Mesendoderm (in vitro differentiated cells): Measurements from ENCODE around the gene PDSS1.
"Not testable (repeated sequence)": the region's sequence is repeated elsewhere in the genome, so short reads cannot be mapped to it uniquely, and the experiment has no call there.

Experiments used
- DNase-seq: peaks from one replicate; pipeline ENCODE4 v3.0.0; 2013
- H2AK5ac ChIP-seq: 2 replicates; pipeline ENCODE4 v1.6.1; 2013; ENCODE audit warnings: low read length, inconsistent platforms
- H2BK120ac ChIP-seq: 2 replicates; pipeline ENCODE4 v1.6.1; 2013; ENCODE audit warnings: low read depth, mild to moderate bottlenecking, low read length, moderate library complexity, mixed read lengths
- H2BK15ac ChIP-seq: replicated peaks from 2 replicates; pipeline ENCODE4 v1.6.1; 2013; ENCODE audit warnings: low read depth, mild to moderate bottlenecking, moderate library complexity
- H2BK5ac ChIP-seq: 2 replicates; pipeline ENCODE4 v1.6.1; 2013; ENCODE audit warnings: low read length, inconsistent platforms
- H3K18ac ChIP-seq: 2 replicates; pipeline ENCODE4 v1.6.1; 2013; ENCODE audit warnings: mild to moderate bottlenecking, low read length, mixed read lengths
- H3K23ac ChIP-seq: one replicate; pipeline ENCODE4 v1.6.1; 2013; ENCODE audit warnings: low read length
- H3K27ac ChIP-seq: 2 replicates; pipeline ENCODE4 v1.5.1; 2013; ENCODE audit warnings: low read depth, mild to moderate bottlenecking, inconsistent platforms, low read length, moderate library complexity
- H3K27me3 ChIP-seq: 2 replicates; pipeline ENCODE4 v1.6.1; 2013; ENCODE audit warnings: low read length, control low read depth, mild to moderate bottlenecking, inconsistent platforms; ENCODE audit not compliant: insufficient read depth, poor library complexity
- H3K36me3 ChIP-seq: 2 replicates; pipeline ENCODE4 v1.6.1; 2013; ENCODE audit warnings: low read length, inconsistent platforms; ENCODE audit not compliant: control insufficient read depth, insufficient read depth
- H3K4ac ChIP-seq: one replicate; pipeline ENCODE4 v1.6.1; 2013; ENCODE audit warnings: low read depth, mild to moderate bottlenecking, low read length, moderate library complexity
- H3K4me1 ChIP-seq: 2 replicates; pipeline ENCODE4 v1.6.1; 2013; ENCODE audit warnings: low read depth, low read length, inconsistent platforms; ENCODE audit not compliant: control insufficient read depth
- H3K4me2 ChIP-seq: 2 replicates; pipeline ENCODE4 v1.6.1; 2013; ENCODE audit warnings: low read length
- H3K4me3 ChIP-seq: 2 replicates; pipeline ENCODE4 v1.5.1; 2013; ENCODE audit warnings: mild to moderate bottlenecking, low read length
- H3K56ac ChIP-seq: one replicate; pipeline ENCODE4 v1.6.1; 2013; ENCODE audit warnings: low read length
- H3K79me1 ChIP-seq: 2 replicates; pipeline ENCODE4 v1.6.1; 2013; ENCODE audit warnings: low read length, inconsistent platforms
- H3K79me2 ChIP-seq: 2 replicates; pipeline ENCODE4 v1.6.1; 2013; ENCODE audit warnings: mild to moderate bottlenecking, low read length; ENCODE audit not compliant: control insufficient read depth, insufficient read depth
- H3K9ac ChIP-seq: 2 replicates; pipeline ENCODE4 v1.6.1; 2013; ENCODE audit warnings: low read length, inconsistent platforms
- H4K5ac ChIP-seq: one replicate; pipeline ENCODE4 v1.6.1; 2013; ENCODE audit warnings: low read length
- H4K8ac ChIP-seq: one replicate; pipeline ENCODE4 v1.6.1; 2013; ENCODE audit warnings: low read depth, mild to moderate bottlenecking, control low read depth, low read length, moderate library complexity
- WGBS: extraction: QIAGEN DNeasy Blood & Tissue Kit; methylation state at CpG from one replicate; pipeline ENCODE4 v1.1.7; 2013; ENCODE audit warnings: low lambda C conversion rate, missing lambda C conversion rate; ENCODE audit not compliant: insufficient coverage; ENCODE audit errors: extremely low coverage; 5-methylcytosine and 5-hydroxymethylcytosine counted together

The PDSS1 gene

GRCh38 chr10:26780106-26780792 is 82.7 kb downstream of the PDSS1 start:
- Histone ChIP-seq H4K8ac (no peak overlapping the region), H3K36me3 (no peaks in the 10 kb centered on the region), H2BK120ac (no peak overlapping the region), H3K56ac (peak overlapping the region; percentile 22), H3K4me3 (no peak overlapping the region), H3K27me3 (no peaks in the 10 kb centered on the region), H3K4me1 (peaks cover 19% of the 10 kb centered on the region), H3K4ac (no peak overlapping the region), H3K4me2 (no peak overlapping the region), H3K79me2 (peaks cover 17% of the 10 kb centered on the region), H3K23ac (no peak overlapping the region), H3K9ac (no peak overlapping the region), H2AK5ac (peak overlapping the region; percentile 22), H2BK5ac (no peak overlapping the region), H3K79me1 (peaks cover 20% of the 10 kb centered on the region), H4K5ac (no peak overlapping the region), H2BK15ac (no peak overlapping the region), H3K18ac (peak overlapping the region; percentile 11), H3K27ac (peak overlapping the region; percentile 9)
- DNase-seq, result no peak
- no CpG with 5 or more reads among the region's 8 CpGs for WGBS

GRCh38 chr10:26780793-26781601 is 83.5 kb downstream of the PDSS1 start:
- Histone ChIP-seq H2AK5ac (no peak overlapping the region), H3K18ac (peak overlapping the region; percentile 11), H3K23ac (no peak overlapping the region), H3K79me2 (peaks cover 17% of the 10 kb centered on the region), H3K4ac (no peak overlapping the region), H3K9ac (no peak overlapping the region), H3K79me1 (peaks cover 20% of the 10 kb centered on the region), H2BK120ac (no peak overlapping the region), H3K4me2 (no peak overlapping the region), H3K4me3 (no peak overlapping the region), H3K56ac (peak overlapping the region; percentile 22), H2BK15ac (no peak overlapping the region), H3K27me3 (no peaks in the 10 kb centered on the region), H3K4me1 (peaks cover 19% of the 10 kb centered on the region), H3K36me3 (no peaks in the 10 kb centered on the region), H3K27ac (peak overlapping the region; percentile 35), H4K5ac (no peak overlapping the region), H2BK5ac (no peak overlapping the region), H4K8ac (no peak overlapping the region)
- WGBS, result no CpG with 5 or more reads among the region's 4 CpGs
- DNase-seq, result peak; percentile 93

GRCh38 chr10:26781797-26782196 is 84.3 kb downstream of the PDSS1 start:
- H3K4me3 ChIP-seq, result no peak overlapping the region
- peak overlapping the region; percentile 9 for H3K18ac ChIP-seq
- no peaks in the 10 kb centered on the region for H3K36me3 ChIP-seq
- H4K5ac ChIP-seq, result no peak overlapping the region
- no peak overlapping the region for H2AK5ac ChIP-seq
- peaks cover 17% of the 10 kb centered on the region for H3K79me2 ChIP-seq
- H2BK5ac ChIP-seq, result peak overlapping the region; percentile 41
- no peak overlapping the region for H2BK15ac ChIP-seq
- no peaks in the 10 kb centered on the region for H3K27me3 ChIP-seq
- no peak overlapping the region for H2BK120ac ChIP-seq
- no peak overlapping the region for H3K56ac ChIP-seq
- peak overlapping the region; percentile 0 for H3K4ac ChIP-seq
- peak overlapping the region; percentile 30 for H3K27ac ChIP-seq
- H4K8ac ChIP-seq, result no peak overlapping the region
- peaks cover 19% of the 10 kb centered on the region for H3K4me1 ChIP-seq
- H3K23ac ChIP-seq, result no peak overlapping the region
- no CpG with 5 or more reads among the region's 2 CpGs for WGBS
- H3K79me1 ChIP-seq, result peaks cover 22% of the 10 kb centered on the region
- no peak overlapping the region for H3K9ac ChIP-seq
- no peak overlapping the region for H3K4me2 ChIP-seq
- DNase-seq, result no peak

GRCh38 chr10:26787362-26787761 is 89.9 kb downstream of the PDSS1 start:
- no peak overlapping the region for H3K56ac ChIP-seq
- H3K4me2 ChIP-seq, result no peak overlapping the region
- no peak overlapping the region for H4K8ac ChIP-seq

GRCh38 chr10:26789779-26790178 is 92.3 kb downstream of the PDSS1 start:
- not testable (repeated sequence) for H3K79me1 ChIP-seq, H3K4me3 ChIP-seq

More at GRCh38 chr10:26787362-26787761, 89.9 kb downstream of the PDSS1 start:
- no peak overlapping the region for H2BK120ac ChIP-seq
- H2AK5ac ChIP-seq, result no peak overlapping the region
- H3K27me3 ChIP-seq, result no peaks in the 10 kb centered on the region
- H2BK5ac ChIP-seq, result no peak overlapping the region
- H3K4ac ChIP-seq, result no peak overlapping the region
- no peak overlapping the region for H4K5ac ChIP-seq
- 100% methylated on average over 1 of the region's 3 CpGs for WGBS
- no peak overlapping the region for H3K23ac ChIP-seq
- no peaks in the 10 kb centered on the region for H3K4me1 ChIP-seq
- H3K9ac ChIP-seq, result no peak overlapping the region
- H3K36me3 ChIP-seq, result no peaks in the 10 kb centered on the region
- H3K18ac ChIP-seq, result no peak overlapping the region
- H3K4me3 ChIP-seq, result no peak overlapping the region
- DNase-seq, result no peak
- H3K79me2 ChIP-seq, result peaks cover 4% of the 10 kb centered on the region
- H3K27ac ChIP-seq, result no peak overlapping the region
- peaks cover 10% of the 10 kb centered on the region for H3K79me1 ChIP-seq
- no peak overlapping the region for H2BK15ac ChIP-seq

More at GRCh38 chr10:26789779-26790178, 92.3 kb downstream of the PDSS1 start:
- not testable (repeated sequence) for H4K8ac ChIP-seq, H3K27me3 ChIP-seq, H3K27ac ChIP-seq, H2BK15ac ChIP-seq, H3K36me3 ChIP-seq, H3K18ac ChIP-seq, H2BK5ac ChIP-seq, H4K5ac ChIP-seq, H3K4ac ChIP-seq, H3K56ac ChIP-seq, DNase-seq, H3K4me1 ChIP-seq, H3K9ac ChIP-seq, H3K4me2 ChIP-seq, H2AK5ac ChIP-seq, H3K79me2 ChIP-seq, H2BK120ac ChIP-seq, H3K23ac ChIP-seq
- WGBS, result no CpG with 5 or more reads among the region's 2 CpGs
